Panc1 (cell line): ENCODE data around the gene TENM3. TPM values are rescaled to one million over a fixed set of nuclear protein-coding genes. Genes with fewer than 3 reads are reported as not detected.

ENCODE experiments used
- ATAC-seq: fragments of 200-7000 bp; cut with Tn5 transposase; 2 replicates; pipeline ENCODE4 v1.9.1; 2020; ENCODE audit warnings: mild to moderate bottlenecking, moderate library complexity
- BruUV-seq: library from RNA; stranded (reverse); fragments of 400-500 nt; replicated peaks from 2 replicates; lab custom pipeline; 2021; lab: Mats Ljungman, UMichigan
- CTCF ChIA-PET: fragments of 300-600 bp; sonication (Branson Sonifier 250); formaldehyde crosslinking; loops from one replicate; lab custom pipeline; 2022; ENCODE audit warnings: antibody characterized with exemption; lab: Charles Lee
- POLR2A ChIA-PET: fragments of 300-600 bp; sonication (Branson Sonifier 250); formaldehyde crosslinking; loops from one replicate; lab custom pipeline; 2022; ENCODE audit warnings: antibody characterized with exemption; lab: Charles Lee
- DNase-seq: peaks from one replicate; pipeline ENCODE4 v3.0.0-alpha.2; 2010; ENCODE audit warnings: low read depth, low spot score
- H3K27ac ChIP-seq: 2 replicates; pipeline ENCODE4 v1.5.1; 2011; ENCODE audit warnings: mild to moderate bottlenecking, low read length, inconsistent platforms
- H3K27me3 ChIP-seq: fragments of 200-500 bp; sonication (Bioruptor generic); 2 replicates; pipeline ENCODE4 v1.6.0; 2014; ENCODE audit warnings: low read length, inconsistent platforms; ENCODE audit not compliant: control insufficient read depth, insufficient read depth
- H3K36me3 ChIP-seq: fragments of 200-500 bp; sonication (Bioruptor generic); 2 replicates; pipeline ENCODE4 v1.5.1; 2014; ENCODE audit warnings: inconsistent platforms, mild to moderate bottlenecking, low read length, moderate library complexity; ENCODE audit not compliant: control insufficient read depth, insufficient read depth
- H3K4me1 ChIP-seq: 2 replicates; pipeline ENCODE4 v1.5.1; 2011; ENCODE audit warnings: inconsistent platforms, mild to moderate bottlenecking, low read length, moderate library complexity; ENCODE audit not compliant: control insufficient read depth, insufficient read depth
- H3K4me3 ChIP-seq, 2 experiments: 2 replicates each; pipeline ENCODE4 v1.5.1; 2011 to 2012; ENCODE audit warnings: low read depth in 2 of 2, low read length in 2 of 2, mild to moderate bottlenecking in 2 of 2, inconsistent platforms in 1 of 2, moderate library complexity in 1 of 2
- H3K9me3 ChIP-seq: fragments of 200-500 bp; sonication (Bioruptor generic); 2 replicates; pipeline ENCODE4 v1.5.1; 2014; ENCODE audit warnings: low read depth, mild to moderate bottlenecking, inconsistent platforms, low read length, moderate library complexity; ENCODE audit not compliant: control insufficient read depth, insufficient read depth
- POLR2AphosphoS5 ChIP-seq: IDR thresholded peaks from 2 replicates; pipeline ENCODE4 v1.6.1; 2012; ENCODE audit warnings: mild to moderate bottlenecking, low read depth, low read length, moderate library complexity
- SIN3A ChIP-seq: IDR thresholded peaks from 2 replicates; pipeline ENCODE4 v1.6.1; 2012; ENCODE audit warnings: low read depth, mild to moderate bottlenecking, low read length, moderate library complexity, borderline replicate concordance; ENCODE audit not compliant: insufficient read depth
- TCF7L2 ChIP-seq: IDR thresholded peaks from 2 replicates; pipeline ENCODE4 v1.6.1; 2011; ENCODE audit warnings: mild to moderate bottlenecking, low read depth, low read length, inconsistent platforms
- in situ Hi-C: cut with HindIII; loops from 2 replicates; pipeline ENCODE4 v1.10.0; 2016; ENCODE audit warnings: low sequenced_read_pairs, low pct_unique_long_range_greater_than_20kb
- intact Hi-C: fragments of 100-400 bp; cut with micrococcal nuclease; formaldehyde crosslinking; loops from one replicate; pipeline ENCODE4 v1.10.0; 2022; ENCODE audit not compliant: unreplicated experiment
- total RNA-seq: library from RNA; stranded (reverse); gene quantifications from one replicate; pipeline ENCODE4 v1.2.1, GENCODE V29; 2021; ENCODE audit not compliant: unreplicated experiment
- TF ChIP-seq, protein P1 (sequence below): fragments of 450-650 bp; IDR thresholded peaks from 2 replicates; pipeline ENCODE4 v1.5.1; 2017; ENCODE audit warnings: mild to moderate bottlenecking
- TF ChIP-seq, protein P2 (sequence below), 2 experiments: IDR thresholded peaks; 2 replicates each; pipeline ENCODE4 v1.6.1; 2011 to 2012; ENCODE audit warnings: low read depth in 2 of 2, control low read depth in 1 of 2, low read length in 1 of 2, mild to moderate bottlenecking in 1 of 2, moderate library complexity in 1 of 2; ENCODE audit not compliant: insufficient read depth in 1 of 2

The TENM3 gene
- total RNA-seq, 1 experiment from 2014 or later: 0.95 TPM

DNA sequence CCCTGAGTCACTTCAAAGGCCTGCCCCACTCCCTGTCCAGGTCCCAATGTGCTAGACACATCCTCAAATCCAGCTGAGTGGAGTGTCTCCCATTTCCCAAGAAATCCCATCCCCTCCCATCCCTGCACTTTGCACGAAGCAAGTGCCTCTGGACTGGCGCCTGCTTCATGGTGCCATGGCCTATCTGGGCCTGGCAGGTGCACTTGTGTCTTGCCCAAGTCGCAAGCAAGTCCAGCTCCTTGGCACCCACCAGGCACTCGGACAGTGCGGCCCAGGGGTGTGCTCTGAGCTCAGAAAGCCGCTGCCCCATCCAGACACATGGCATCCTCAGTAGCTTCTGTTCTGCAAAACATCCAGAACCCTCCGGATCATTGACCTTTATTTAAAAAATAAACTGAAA, 576.5 kb downstream of the TENM3 start:
- Histone ChIP-seq H3K4me3 (no peak overlapping the region), H3K4me1 (no peaks in the 10 kb centered on the region), H3K9me3 (no peaks in the 10 kb centered on the region), H3K27me3 (no peaks in the 10 kb centered on the region), H3K36me3 (no peaks in the 10 kb centered on the region), H3K27ac (no peak overlapping the region)
- ATAC-seq (no peak), DNase-seq (no peak)
- BruUV-seq: no TSS peak
- ChIA-PET POLR2A (no interaction called here), CTCF (no interaction called here)
- TF ChIP-seq, protein P1, sequence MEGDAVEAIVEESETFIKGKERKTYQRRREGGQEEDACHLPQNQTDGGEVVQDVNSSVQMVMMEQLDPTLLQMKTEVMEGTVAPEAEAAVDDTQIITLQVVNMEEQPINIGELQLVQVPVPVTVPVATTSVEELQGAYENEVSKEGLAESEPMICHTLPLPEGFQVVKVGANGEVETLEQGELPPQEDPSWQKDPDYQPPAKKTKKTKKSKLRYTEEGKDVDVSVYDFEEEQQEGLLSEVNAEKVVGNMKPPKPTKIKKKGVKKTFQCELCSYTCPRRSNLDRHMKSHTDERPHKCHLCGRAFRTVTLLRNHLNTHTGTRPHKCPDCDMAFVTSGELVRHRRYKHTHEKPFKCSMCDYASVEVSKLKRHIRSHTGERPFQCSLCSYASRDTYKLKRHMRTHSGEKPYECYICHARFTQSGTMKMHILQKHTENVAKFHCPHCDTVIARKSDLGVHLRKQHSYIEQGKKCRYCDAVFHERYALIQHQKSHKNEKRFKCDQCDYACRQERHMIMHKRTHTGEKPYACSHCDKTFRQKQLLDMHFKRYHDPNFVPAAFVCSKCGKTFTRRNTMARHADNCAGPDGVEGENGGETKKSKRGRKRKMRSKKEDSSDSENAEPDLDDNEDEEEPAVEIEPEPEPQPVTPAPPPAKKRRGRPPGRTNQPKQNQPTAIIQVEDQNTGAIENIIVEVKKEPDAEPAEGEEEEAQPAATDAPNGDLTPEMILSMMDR: no peak
- TF ChIP-seq POLR2AphosphoS5: no peak
- no peak for TF ChIP-seq TCF7L2
- TF ChIP-seq SIN3A: no peak
- TF ChIP-seq, protein P2, sequence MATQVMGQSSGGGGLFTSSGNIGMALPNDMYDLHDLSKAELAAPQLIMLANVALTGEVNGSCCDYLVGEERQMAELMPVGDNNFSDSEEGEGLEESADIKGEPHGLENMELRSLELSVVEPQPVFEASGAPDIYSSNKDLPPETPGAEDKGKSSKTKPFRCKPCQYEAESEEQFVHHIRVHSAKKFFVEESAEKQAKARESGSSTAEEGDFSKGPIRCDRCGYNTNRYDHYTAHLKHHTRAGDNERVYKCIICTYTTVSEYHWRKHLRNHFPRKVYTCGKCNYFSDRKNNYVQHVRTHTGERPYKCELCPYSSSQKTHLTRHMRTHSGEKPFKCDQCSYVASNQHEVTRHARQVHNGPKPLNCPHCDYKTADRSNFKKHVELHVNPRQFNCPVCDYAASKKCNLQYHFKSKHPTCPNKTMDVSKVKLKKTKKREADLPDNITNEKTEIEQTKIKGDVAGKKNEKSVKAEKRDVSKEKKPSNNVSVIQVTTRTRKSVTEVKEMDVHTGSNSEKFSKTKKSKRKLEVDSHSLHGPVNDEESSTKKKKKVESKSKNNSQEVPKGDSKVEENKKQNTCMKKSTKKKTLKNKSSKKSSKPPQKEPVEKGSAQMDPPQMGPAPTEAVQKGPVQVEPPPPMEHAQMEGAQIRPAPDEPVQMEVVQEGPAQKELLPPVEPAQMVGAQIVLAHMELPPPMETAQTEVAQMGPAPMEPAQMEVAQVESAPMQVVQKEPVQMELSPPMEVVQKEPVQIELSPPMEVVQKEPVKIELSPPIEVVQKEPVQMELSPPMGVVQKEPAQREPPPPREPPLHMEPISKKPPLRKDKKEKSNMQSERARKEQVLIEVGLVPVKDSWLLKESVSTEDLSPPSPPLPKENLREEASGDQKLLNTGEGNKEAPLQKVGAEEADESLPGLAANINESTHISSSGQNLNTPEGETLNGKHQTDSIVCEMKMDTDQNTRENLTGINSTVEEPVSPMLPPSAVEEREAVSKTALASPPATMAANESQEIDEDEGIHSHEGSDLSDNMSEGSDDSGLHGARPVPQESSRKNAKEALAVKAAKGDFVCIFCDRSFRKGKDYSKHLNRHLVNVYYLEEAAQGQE (IDR thresholded peaks at IDR 0.05; ENCODE audit: insufficient read depth in 1 of 2, low read depth in 2 of 2, low read length in 1 of 2): no peak
- in situ Hi-C loops (no loop called here), intact Hi-C loops (no loop called here)

DNA sequence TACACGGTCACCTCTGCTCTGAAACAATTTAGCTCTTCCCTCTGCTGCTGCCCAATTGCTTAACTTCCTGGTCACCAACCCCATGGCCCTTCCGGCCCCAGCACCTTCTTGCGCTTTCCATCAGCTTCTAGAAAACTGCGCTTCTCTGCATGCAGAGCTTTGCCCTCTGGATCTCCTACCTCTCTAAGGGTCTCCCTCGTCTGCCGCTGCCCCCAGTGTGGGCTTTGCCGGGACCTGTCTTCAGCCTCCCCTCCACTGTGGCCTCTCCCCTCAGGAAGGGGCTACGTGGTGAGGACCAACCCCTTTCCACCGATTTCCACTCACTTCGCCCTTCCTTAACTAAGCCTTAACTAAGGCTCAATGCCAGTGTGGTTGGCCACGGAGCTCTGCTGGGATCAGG, 579.4 kb downstream of the TENM3 start:
- ATAC-seq (no peak), DNase-seq (no peak)
- Histone ChIP-seq H3K9me3 (no peaks in the 10 kb centered on the region), H3K4me3 (no peak overlapping the region), H3K27ac (no peak overlapping the region), H3K27me3 (no peaks in the 10 kb centered on the region), H3K36me3 (no peaks in the 10 kb centered on the region), H3K4me1 (no peaks in the 10 kb centered on the region)
- intact Hi-C loops: no loop called here
- BruUV-seq: no TSS peak
- ChIA-PET POLR2A (no interaction called here), CTCF (no interaction called here)
- TF ChIP-seq, protein P1: no peak
- TF ChIP-seq, protein P2 (IDR thresholded peaks at IDR 0.05; ENCODE audit: insufficient read depth in 1 of 2, low read depth in 2 of 2, low read length in 1 of 2): no peak
- no peak for TF ChIP-seq SIN3A
- no peak for TF ChIP-seq POLR2AphosphoS5
- no peak for TF ChIP-seq TCF7L2
- in situ Hi-C loops: no loop called here
